GM12874 (cell line): ENCODE data around the gene SFXN5.

Experiments used
- CTCF ChIP-seq: IDR thresholded peaks from 2 replicates; pipeline ENCODE4 v1.5.1; 2011; ENCODE audit warnings: low read depth, mild to moderate bottlenecking, control low read depth, low read length, moderate library complexity; ENCODE audit not compliant: insufficient read depth

Gene SFXN5

GRCh38 chr2:73063909-73064875 is 7.3 kb downstream of the SFXN5 start:
- no peak for TF ChIP-seq CTCF

DNA sequence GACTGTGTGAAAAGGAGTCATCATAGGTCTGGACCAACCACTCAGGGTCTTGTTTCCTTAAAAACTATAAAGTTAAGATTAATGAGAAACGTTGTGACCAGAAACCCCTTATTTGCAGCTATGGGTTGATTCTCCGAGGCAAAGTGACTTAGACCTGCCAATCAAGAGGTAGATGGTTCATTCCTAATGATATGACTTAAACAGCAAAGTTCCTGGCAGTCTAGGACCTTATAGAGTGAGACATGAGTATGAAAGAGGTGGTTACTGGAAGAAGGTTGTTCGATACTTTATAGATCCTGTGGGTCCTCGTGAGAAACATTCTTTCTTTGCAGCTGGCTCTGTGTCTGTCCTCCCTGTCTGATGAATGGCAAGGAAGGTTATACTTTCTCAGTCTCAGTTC is 8.0 kb downstream of the SFXN5 start:
- no peak for TF ChIP-seq CTCF

- no peak for TF ChIP-seq CTCF
Measured at GRCh38 chr2:73059106-73059505, 12.4 kb downstream of the SFXN5 start.

DNA sequence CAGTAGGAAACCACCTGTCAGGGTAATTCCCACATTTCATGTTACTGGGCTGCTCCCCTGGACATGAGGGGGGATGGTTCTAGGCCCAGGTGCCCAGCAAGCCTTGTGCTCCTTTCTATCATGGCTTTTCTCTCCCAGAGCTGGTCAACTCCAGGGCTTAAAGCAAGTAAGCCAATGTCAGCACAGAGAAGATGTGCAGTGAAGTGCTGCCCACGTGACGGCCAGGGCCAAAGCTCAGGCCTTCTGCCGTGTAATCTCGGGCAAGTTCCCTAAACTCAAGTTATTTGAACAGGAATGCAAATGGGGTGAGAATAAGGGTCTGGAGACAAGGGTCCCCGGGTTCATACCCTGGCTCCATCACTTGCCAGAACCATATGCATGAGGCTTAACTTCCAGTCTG is 16.5 kb downstream of the SFXN5 start:
- TF ChIP-seq CTCF, result no peak

DNA sequence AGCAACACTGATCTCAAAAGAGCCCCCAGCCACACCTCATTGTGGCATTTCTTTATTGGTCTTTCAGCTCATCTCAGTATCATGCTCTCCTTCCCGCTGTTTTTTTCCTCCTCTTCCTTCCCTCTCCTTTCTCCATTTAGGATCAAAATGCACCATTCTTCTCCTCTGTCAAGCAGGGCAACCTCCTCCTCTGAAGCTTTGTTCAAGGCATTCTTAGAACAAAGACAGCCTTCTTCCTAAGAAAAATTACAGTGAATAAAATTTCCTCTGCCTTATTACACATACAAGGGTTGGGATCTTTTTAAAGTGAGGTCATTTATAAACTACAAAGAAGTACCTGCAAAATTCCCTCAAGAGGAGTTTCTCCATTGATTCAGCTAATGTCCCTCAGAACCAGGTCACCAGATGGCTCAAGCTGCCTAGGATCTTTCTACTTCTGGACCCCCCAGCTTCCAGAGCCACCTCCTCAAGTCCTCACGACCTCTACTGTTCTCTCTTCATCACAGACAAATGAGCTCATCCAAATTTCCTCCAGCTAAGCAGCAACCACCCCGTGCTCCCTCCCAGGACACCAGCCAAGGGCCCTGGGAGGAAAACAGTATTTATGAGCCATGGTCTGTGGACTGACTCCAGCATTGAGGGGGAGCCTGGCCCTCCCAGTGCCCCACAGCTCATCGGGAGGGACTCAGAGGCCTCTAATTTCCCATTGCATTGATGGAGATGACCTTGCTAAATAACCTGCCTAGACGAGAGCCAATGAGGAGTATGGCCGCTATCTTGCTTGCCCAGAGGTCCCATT is 18.0 kb downstream of the SFXN5 start:
- no peak for TF ChIP-seq CTCF

DNA sequence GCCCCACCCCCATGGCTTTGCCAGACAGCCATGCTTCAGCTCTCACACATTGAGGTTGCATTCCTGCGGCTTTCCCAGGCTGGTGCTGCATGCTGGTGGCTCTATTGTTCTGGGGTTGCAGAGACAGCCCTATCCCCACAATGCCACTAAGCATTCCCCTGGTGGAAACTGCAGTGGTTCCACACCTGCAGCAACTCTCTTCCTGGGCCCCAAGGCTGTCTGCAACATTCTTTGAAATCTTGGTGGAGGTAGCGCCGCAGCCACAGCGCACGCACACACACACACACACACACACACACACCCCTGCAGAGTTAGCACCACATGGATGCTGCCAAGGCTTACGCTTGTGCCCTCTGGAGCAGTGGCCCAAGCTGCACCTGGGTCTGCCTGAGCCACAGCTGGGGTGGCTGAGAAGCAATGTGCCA is 21.4 kb downstream of the SFXN5 start:
- TF ChIP-seq CTCF, result no peak
